Choroid plexus epithelial cell (primary cell): ENCODE measurements around the gene TAGAP.

Experiments used
- DNase-seq: peaks from one replicate; pipeline ENCODE4 v3.0.0-alpha.2; 2010; ENCODE audit warnings: low read depth
- H3K4me3 ChIP-seq: 2 replicates; pipeline ENCODE4 v1.5.1; 2011; ENCODE audit warnings: low read depth, mild to moderate bottlenecking, control low read depth, low read length, moderate library complexity
- CTCF ChIP-seq: conservative IDR thresholded peaks from 2 replicates; pipeline ENCODE4 v1.5.1; 2011; ENCODE audit warnings: low read depth, mild to moderate bottlenecking, control low read depth, inconsistent platforms, low read length, moderate library complexity

Gene TAGAP

GRCh38 chr6:159080217-159080976, 35.6 kb upstream of the TAGAP start:
- H3K4me3 ChIP-seq: no peak overlapping the region
- TF ChIP-seq CTCF: no peak
- DNase-seq: no peak

DNA sequence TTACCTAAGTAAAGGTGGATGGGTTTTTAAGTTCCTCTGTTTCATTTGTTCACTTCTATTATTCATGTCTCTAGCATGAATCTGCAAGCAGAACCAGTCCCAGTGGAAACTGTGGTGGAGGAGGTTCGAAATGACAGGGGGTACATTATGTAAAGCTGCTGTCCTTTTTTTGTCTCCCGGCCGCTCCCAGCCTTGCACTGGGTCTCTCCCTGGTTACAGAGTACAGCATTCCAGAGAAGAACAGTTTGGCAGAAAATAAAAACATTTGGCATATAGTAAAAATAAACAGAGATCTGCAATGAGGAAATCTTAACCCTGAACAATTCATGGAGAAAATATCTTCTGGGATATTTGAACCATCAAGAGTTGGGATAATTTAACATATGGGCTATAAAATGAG, 34.6 kb upstream of the TAGAP start:
- peak; percentile 9 for DNase-seq
- no peak for TF ChIP-seq CTCF
- H3K4me3 ChIP-seq: no peak overlapping the region

DNA sequence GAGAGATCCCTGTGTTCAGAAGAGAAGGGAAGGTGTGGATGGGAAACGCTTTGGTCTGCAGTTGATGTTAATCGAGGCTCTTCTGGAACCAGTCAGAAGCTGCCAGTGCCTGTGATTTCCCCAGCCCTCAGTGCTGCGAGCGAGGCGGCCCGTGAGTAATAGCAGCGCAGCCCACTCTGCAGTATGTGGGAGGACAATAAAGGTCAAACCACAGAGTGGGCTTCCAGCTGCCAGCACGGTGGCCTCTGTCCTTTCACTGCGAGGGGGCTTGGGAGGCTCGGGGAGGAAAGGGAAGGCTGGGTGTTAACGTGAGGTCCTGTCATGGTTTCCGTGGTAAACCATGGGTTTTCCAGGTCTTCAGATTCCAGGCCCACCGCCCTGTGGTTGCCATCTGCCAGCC, 32.3 kb upstream of the TAGAP start:
- TF ChIP-seq CTCF: no peak
- peak; percentile 5 for DNase-seq
- H3K4me3 ChIP-seq: no peak overlapping the region

GRCh38 chr6:159075506-159076228, 30.9 kb upstream of the TAGAP start:
- no peak overlapping the region for H3K4me3 ChIP-seq
- DNase-seq: peak; percentile 51
- TF ChIP-seq CTCF: no peak

DNA sequence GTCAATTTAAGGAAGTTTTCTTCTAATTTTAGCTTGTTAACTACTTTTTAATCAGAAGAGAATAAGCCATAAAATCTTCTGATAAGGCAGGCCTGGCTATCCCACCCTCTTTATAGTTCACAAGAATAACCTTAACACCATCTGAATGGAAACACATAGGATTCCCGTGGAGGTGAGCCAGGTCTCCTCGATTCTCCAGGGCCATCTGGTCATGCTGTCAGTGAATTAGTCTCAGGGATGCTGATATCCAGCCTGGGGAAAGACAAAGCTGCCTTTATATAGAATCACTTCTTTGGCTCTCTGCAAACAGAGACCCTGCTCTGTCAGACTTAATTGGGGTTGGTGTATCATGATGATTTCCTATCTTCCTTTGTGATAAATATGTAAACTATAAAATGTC, 30.1 kb upstream of the TAGAP start:
- DNase-seq: no peak
- no peak overlapping the region for H3K4me3 ChIP-seq
- TF ChIP-seq CTCF: no peak

GRCh38 chr6:159074120-159074684, 29.4 kb upstream of the TAGAP start:
- peak overlapping the region; percentile 54 for H3K4me3 ChIP-seq
- TF ChIP-seq CTCF: no peak
- peak; percentile 68 for DNase-seq
